Right forelimb (tissue), 1 donor: ENCODE measurements around the gene IGSF9B.

ENCODE experiments used
- DNase-seq: peaks from one replicate; pipeline ENCODE4 v3.0.0-alpha.2; 2018

Gene IGSF9B

GRCh38 chr11:133917921-133918607 is 38.7 kb downstream of the IGSF9B start:
- DNase-seq = no peak

GRCh38 chr11:133916784-133917440 is 39.9 kb downstream of the IGSF9B start:
- no peak for DNase-seq

- no peak for DNase-seq
These were observed 43.0 kb downstream of the IGSF9B start for GRCh38 chr11:133913761-133914160.

- no peak for DNase-seq
These were observed 45.6 kb downstream of the IGSF9B start for GRCh38 chr11:133911171-133911570.

- no peak for DNase-seq
These were observed 46.7 kb downstream of the IGSF9B start for GRCh38 chr11:133910101-133910500.

GRCh38 chr11:133908827-133909226 is 47.9 kb downstream of the IGSF9B start:
- DNase-seq = no peak

GRCh38 chr11:133907841-133908241 is 48.9 kb downstream of the IGSF9B start:
- no peak for DNase-seq

- no peak for DNase-seq
These were observed 49.6 kb downstream of the IGSF9B start for GRCh38 chr11:133907216-133907615.

- no peak for DNase-seq
These were observed 50.0 kb downstream of the IGSF9B start for GRCh38 chr11:133906746-133907145.

GRCh38 chr11:133906241-133906640 is 50.5 kb downstream of the IGSF9B start:
- DNase-seq = no peak

GRCh38 chr11:133905677-133906156 is 51.1 kb downstream of the IGSF9B start:
- no peak for DNase-seq

- DNase-seq = no peak
These were observed 51.8 kb downstream of the IGSF9B start for GRCh38 chr11:133904818-133905515.

GRCh38 chr11:133903875-133904817 is 52.6 kb downstream of the IGSF9B start:
- DNase-seq = no peak

- no peak for DNase-seq
These were observed 53.7 kb downstream of the IGSF9B start for GRCh38 chr11:133903056-133903455.

GRCh38 chr11:133902506-133902905 is 54.3 kb downstream of the IGSF9B start:
- DNase-seq = peak; percentile 15

- peak; percentile 11 for DNase-seq
These were observed 54.8 kb downstream of the IGSF9B start for GRCh38 chr11:133901999-133902398.

- DNase-seq = no peak
These were observed 55.5 kb downstream of the IGSF9B start for GRCh38 chr11:133901316-133901715.

GRCh38 chr11:133900176-133901105 is 56.3 kb downstream of the IGSF9B start:
- DNase-seq = no peak

- no peak for DNase-seq
These were observed 58.0 kb downstream of the IGSF9B start for GRCh38 chr11:133898770-133899115.

GRCh38 chr11:133898031-133898769 is 58.6 kb downstream of the IGSF9B start:
- DNase-seq = no peak

GRCh38 chr11:133897331-133897650 is 59.5 kb downstream of the IGSF9B start:
- DNase-seq = no peak
